Panc1 (cell line): ENCODE results near the gene HADHA. TPM values are rescaled to one million over a fixed set of nuclear protein-coding genes. Genes with fewer than 3 reads are reported as not detected.

Experiments used
- ATAC-seq: fragments of 200-7000 bp; cut with Tn5 transposase; 2 replicates; pipeline ENCODE4 v1.9.1; 2020; ENCODE audit warnings: mild to moderate bottlenecking, moderate library complexity
- BruUV-seq: library from RNA; stranded (reverse); fragments of 400-500 nt; replicated peaks from 2 replicates; lab custom pipeline; 2021; lab: Mats Ljungman, UMichigan
- CTCF ChIA-PET: fragments of 300-600 bp; sonication (Branson Sonifier 250); formaldehyde crosslinking; loops from one replicate; lab custom pipeline; 2022; ENCODE audit warnings: antibody characterized with exemption; lab: Charles Lee
- POLR2A ChIA-PET: fragments of 300-600 bp; sonication (Branson Sonifier 250); formaldehyde crosslinking; loops from one replicate; lab custom pipeline; 2022; ENCODE audit warnings: antibody characterized with exemption; lab: Charles Lee
- DNase-seq: peaks from one replicate; pipeline ENCODE4 v3.0.0-alpha.2; 2010; ENCODE audit warnings: low read depth, low spot score
- H3K27ac ChIP-seq: 2 replicates; pipeline ENCODE4 v1.5.1; 2011; ENCODE audit warnings: mild to moderate bottlenecking, low read length, inconsistent platforms
- H3K27me3 ChIP-seq: fragments of 200-500 bp; sonication (Bioruptor generic); 2 replicates; pipeline ENCODE4 v1.6.0; 2014; ENCODE audit warnings: low read length, inconsistent platforms; ENCODE audit not compliant: control insufficient read depth, insufficient read depth
- H3K36me3 ChIP-seq: fragments of 200-500 bp; sonication (Bioruptor generic); 2 replicates; pipeline ENCODE4 v1.5.1; 2014; ENCODE audit warnings: inconsistent platforms, mild to moderate bottlenecking, low read length, moderate library complexity; ENCODE audit not compliant: control insufficient read depth, insufficient read depth
- H3K4me1 ChIP-seq: 2 replicates; pipeline ENCODE4 v1.5.1; 2011; ENCODE audit warnings: inconsistent platforms, mild to moderate bottlenecking, low read length, moderate library complexity; ENCODE audit not compliant: control insufficient read depth, insufficient read depth
- H3K4me3 ChIP-seq, 2 experiments: 2 replicates each; pipeline ENCODE4 v1.5.1; 2011 to 2012; ENCODE audit warnings: low read depth in 2 of 2, low read length in 2 of 2, mild to moderate bottlenecking in 2 of 2, inconsistent platforms in 1 of 2, moderate library complexity in 1 of 2
- H3K9me3 ChIP-seq: fragments of 200-500 bp; sonication (Bioruptor generic); 2 replicates; pipeline ENCODE4 v1.5.1; 2014; ENCODE audit warnings: low read depth, mild to moderate bottlenecking, inconsistent platforms, low read length, moderate library complexity; ENCODE audit not compliant: control insufficient read depth, insufficient read depth
- CTCF ChIP-seq: fragments of 450-650 bp; IDR thresholded peaks from 2 replicates; pipeline ENCODE4 v1.5.1; 2017; ENCODE audit warnings: mild to moderate bottlenecking
- POLR2AphosphoS5 ChIP-seq: IDR thresholded peaks from 2 replicates; pipeline ENCODE4 v1.6.1; 2012; ENCODE audit warnings: mild to moderate bottlenecking, low read depth, low read length, moderate library complexity
- SIN3A ChIP-seq: IDR thresholded peaks from 2 replicates; pipeline ENCODE4 v1.6.1; 2012; ENCODE audit warnings: low read depth, mild to moderate bottlenecking, low read length, moderate library complexity, borderline replicate concordance; ENCODE audit not compliant: insufficient read depth
- TCF7L2 ChIP-seq: IDR thresholded peaks from 2 replicates; pipeline ENCODE4 v1.6.1; 2011; ENCODE audit warnings: mild to moderate bottlenecking, low read depth, low read length, inconsistent platforms
- in situ Hi-C: cut with HindIII; loops from 2 replicates; pipeline ENCODE4 v1.10.0; 2016; ENCODE audit warnings: low sequenced_read_pairs, low pct_unique_long_range_greater_than_20kb
- intact Hi-C: fragments of 100-400 bp; cut with micrococcal nuclease; formaldehyde crosslinking; loops from one replicate; pipeline ENCODE4 v1.10.0; 2022; ENCODE audit not compliant: unreplicated experiment
- total RNA-seq: library from RNA; stranded (reverse); gene quantifications from one replicate; pipeline ENCODE4 v1.2.1, GENCODE V29; 2021; ENCODE audit not compliant: unreplicated experiment
- TF ChIP-seq, protein P1 (sequence below), 2 experiments: IDR thresholded peaks; 2 replicates each; pipeline ENCODE4 v1.6.1; 2011 to 2012; ENCODE audit warnings: low read depth in 2 of 2, control low read depth in 1 of 2, low read length in 1 of 2, mild to moderate bottlenecking in 1 of 2, moderate library complexity in 1 of 2; ENCODE audit not compliant: insufficient read depth in 1 of 2

HADHA gene
- total RNA-seq, 1 experiment from 2014 or later = 148 TPM

GRCh38 chr2:26249625-26250024 is 5.2 kb upstream of the HADHA start:
- ChIA-PET CTCF (no interaction called here), POLR2A (no interaction called here)
- no peak overlapping the region for H3K4me3 ChIP-seq
- peaks cover 12% of the 10 kb centered on the region for H3K4me1 ChIP-seq
- H3K36me3 ChIP-seq = peaks cover 3% of the 10 kb centered on the region
- no peaks in the 10 kb centered on the region for H3K27me3 ChIP-seq
- H3K27ac ChIP-seq = no peak overlapping the region
- TF ChIP-seq SIN3A = no peak
- TF ChIP-seq POLR2AphosphoS5 = no peak
- no peak for TF ChIP-seq CTCF
- TF ChIP-seq, protein P1, sequence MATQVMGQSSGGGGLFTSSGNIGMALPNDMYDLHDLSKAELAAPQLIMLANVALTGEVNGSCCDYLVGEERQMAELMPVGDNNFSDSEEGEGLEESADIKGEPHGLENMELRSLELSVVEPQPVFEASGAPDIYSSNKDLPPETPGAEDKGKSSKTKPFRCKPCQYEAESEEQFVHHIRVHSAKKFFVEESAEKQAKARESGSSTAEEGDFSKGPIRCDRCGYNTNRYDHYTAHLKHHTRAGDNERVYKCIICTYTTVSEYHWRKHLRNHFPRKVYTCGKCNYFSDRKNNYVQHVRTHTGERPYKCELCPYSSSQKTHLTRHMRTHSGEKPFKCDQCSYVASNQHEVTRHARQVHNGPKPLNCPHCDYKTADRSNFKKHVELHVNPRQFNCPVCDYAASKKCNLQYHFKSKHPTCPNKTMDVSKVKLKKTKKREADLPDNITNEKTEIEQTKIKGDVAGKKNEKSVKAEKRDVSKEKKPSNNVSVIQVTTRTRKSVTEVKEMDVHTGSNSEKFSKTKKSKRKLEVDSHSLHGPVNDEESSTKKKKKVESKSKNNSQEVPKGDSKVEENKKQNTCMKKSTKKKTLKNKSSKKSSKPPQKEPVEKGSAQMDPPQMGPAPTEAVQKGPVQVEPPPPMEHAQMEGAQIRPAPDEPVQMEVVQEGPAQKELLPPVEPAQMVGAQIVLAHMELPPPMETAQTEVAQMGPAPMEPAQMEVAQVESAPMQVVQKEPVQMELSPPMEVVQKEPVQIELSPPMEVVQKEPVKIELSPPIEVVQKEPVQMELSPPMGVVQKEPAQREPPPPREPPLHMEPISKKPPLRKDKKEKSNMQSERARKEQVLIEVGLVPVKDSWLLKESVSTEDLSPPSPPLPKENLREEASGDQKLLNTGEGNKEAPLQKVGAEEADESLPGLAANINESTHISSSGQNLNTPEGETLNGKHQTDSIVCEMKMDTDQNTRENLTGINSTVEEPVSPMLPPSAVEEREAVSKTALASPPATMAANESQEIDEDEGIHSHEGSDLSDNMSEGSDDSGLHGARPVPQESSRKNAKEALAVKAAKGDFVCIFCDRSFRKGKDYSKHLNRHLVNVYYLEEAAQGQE (IDR thresholded peaks at IDR 0.05; ENCODE audit: insufficient read depth in 1 of 2, low read depth in 2 of 2, low read length in 1 of 2) = no peak
- TF ChIP-seq TCF7L2 = no peak
- in situ Hi-C loops = no loop called here
- intact Hi-C loops = loop anchor here (10.0 kb wide), 1 partner anchor 85 kb away; no protein-coding TSS in a partner anchor
- no peak for DNase-seq
- no TSS peak for BruUV-seq
- no peak for ATAC-seq
- no peaks in the 10 kb centered on the region for H3K9me3 ChIP-seq

DNA sequence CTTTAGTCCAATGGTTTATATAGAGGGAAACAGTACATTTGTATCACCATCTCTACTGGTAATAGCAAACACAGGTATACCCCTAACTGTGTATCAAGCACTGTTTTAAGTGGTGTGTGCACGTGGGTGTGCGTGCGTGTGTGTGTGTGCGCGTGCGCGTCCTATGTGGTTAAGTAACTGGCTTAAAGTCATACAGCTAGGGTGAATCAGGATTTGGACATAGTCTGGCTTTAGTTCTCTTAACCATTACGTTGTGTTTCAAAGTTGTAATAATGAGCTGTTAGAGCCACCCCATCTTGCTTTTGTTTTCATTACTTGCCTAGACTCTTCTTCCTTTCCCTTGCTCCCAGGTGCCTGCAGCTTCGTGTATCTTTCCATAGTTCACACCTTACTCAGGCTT is 2.4 kb upstream of the HADHA start:
- Histone ChIP-seq H3K27ac (peak overlapping the region; percentile 40), H3K4me3 (peak overlapping the region; percentile 79 to 85), H3K4me1 (peaks cover 15% of the 10 kb centered on the region), H3K27me3 (no peaks in the 10 kb centered on the region), H3K9me3 (no peaks in the 10 kb centered on the region), H3K36me3 (no peaks in the 10 kb centered on the region; the same call in 1 of the 2 replicates)
- in situ Hi-C loops (no loop called here), intact Hi-C loops (loop anchor here (10.0 kb wide), 1 partner anchor 88 kb away; no protein-coding TSS in a partner anchor)
- ATAC-seq (no peak), DNase-seq (no peak)
- BruUV-seq = no TSS peak
- ChIA-PET CTCF (no interaction called here), POLR2A (no interaction called here)
- TF ChIP-seq TCF7L2 (no peak), CTCF (no peak), SIN3A (no peak)
- TF ChIP-seq, protein P1 (IDR thresholded peaks at IDR 0.05; ENCODE audit: insufficient read depth in 1 of 2, low read depth in 2 of 2, low read length in 1 of 2) = no peak
